ENCODE measurements around the gene BRD9. TPM values are rescaled to one million over a fixed set of nuclear protein-coding genes. Genes with fewer than 3 reads are reported as not detected.

BRD9 gene
- total RNA-seq, 1 donor from 2014 or later = 37.7 TPM

GRCh38 chr5:820245-820644 lies 72.4 kb downstream of the BRD9 start:
- no peak overlapping the region for H3K27ac ChIP-seq
- H3K4me3 ChIP-seq = no peak overlapping the region
- TF ChIP-seq CTCF (IDR thresholded peaks at IDR 0.05) = no peak
- DNase-seq = no peak
- intact Hi-C loops (cut with DNase I) = no loop called here
- H3K4me1 ChIP-seq = no peaks in the 10 kb centered on the region
- no peaks in the 10 kb centered on the region for H3K9me3 ChIP-seq
- no peak for ATAC-seq
- H3K27me3 ChIP-seq (ENCODE audit: low read depth) = no peaks in the 10 kb centered on the region
- H3K36me3 ChIP-seq = no peaks in the 10 kb centered on the region

- H3K4me3 ChIP-seq = no peak overlapping the region
- ATAC-seq (no peak), DNase-seq (no peak)
- no peak for TF ChIP-seq CTCF (IDR thresholded peaks at IDR 0.05)
- intact Hi-C loops (cut with DNase I) = no loop called here
- H3K4me1 ChIP-seq = no peaks in the 10 kb centered on the region
- H3K27me3 ChIP-seq (ENCODE audit: low read depth) = no peaks in the 10 kb centered on the region
- no peaks in the 10 kb centered on the region for H3K9me3 ChIP-seq
- H3K36me3 ChIP-seq = no peaks in the 10 kb centered on the region
- H3K27ac ChIP-seq = no peak overlapping the region
These were observed 73.5 kb downstream of the BRD9 start for GRCh38 chr5:819078-819477.

- ATAC-seq = no peak
- Histone ChIP-seq H3K36me3 (no peaks in the 10 kb centered on the region), H3K4me3 (no peak overlapping the region), H3K27me3 (ENCODE audit: low read depth) (no peaks in the 10 kb centered on the region), H3K4me1 (no peaks in the 10 kb centered on the region), H3K9me3 (no peaks in the 10 kb centered on the region), H3K27ac (no peak overlapping the region)
- intact Hi-C loops (cut with DNase I) = no loop called here
- no peak for TF ChIP-seq CTCF (IDR thresholded peaks at IDR 0.05)
- DNase-seq = no peak
These were observed 76.4 kb downstream of the BRD9 start for GRCh38 chr5:816176-816575.

GRCh38 chr5:815449-815848 lies 77.2 kb downstream of the BRD9 start:
- no peak overlapping the region for H3K27ac ChIP-seq
- ATAC-seq = no peak
- no peak for TF ChIP-seq CTCF (IDR thresholded peaks at IDR 0.05)

More at GRCh38 chr5:815449-815848, 77.2 kb downstream of the BRD9 start:
- no peaks in the 10 kb centered on the region for H3K4me1 ChIP-seq
- no peak overlapping the region for H3K4me3 ChIP-seq
- H3K9me3 ChIP-seq = no peaks in the 10 kb centered on the region
- H3K27me3 ChIP-seq (ENCODE audit: low read depth) = no peaks in the 10 kb centered on the region
- DNase-seq = no peak
- no peaks in the 10 kb centered on the region for H3K36me3 ChIP-seq
- intact Hi-C loops (cut with DNase I) = no loop called here

Other genes with a start within 250 kb of the BRD9 start
- gene TPPP, start 199.4 kb downstream of the BRD9 start, total RNA-seq = 16.2 TPM
- 14.9 TPM for gene ZDHHC11B, start 108.1 kb downstream of the BRD9 start, total RNA-seq
- gene ZDHHC11, start 41.8 kb downstream of the BRD9 start, total RNA-seq = 28.7 TPM
- gene TRIP13, start 83 bp upstream of the BRD9 start, total RNA-seq = 1.0 TPM
- 24.1 TPM for gene NKD2, start 116.0 kb upstream of the BRD9 start, total RNA-seq
- 49.5 TPM for gene SLC12A7, start 219.3 kb upstream of the BRD9 start, total RNA-seq

Data from lower lobe of right lung (tissue), 2 donors.